ENCODE data around the gene CA4.
"Not testable (repeated sequence)": the region's sequence is repeated elsewhere in the genome, so short reads cannot be mapped to it uniquely, and the experiment has no call there.

The CA4 gene

DNA sequence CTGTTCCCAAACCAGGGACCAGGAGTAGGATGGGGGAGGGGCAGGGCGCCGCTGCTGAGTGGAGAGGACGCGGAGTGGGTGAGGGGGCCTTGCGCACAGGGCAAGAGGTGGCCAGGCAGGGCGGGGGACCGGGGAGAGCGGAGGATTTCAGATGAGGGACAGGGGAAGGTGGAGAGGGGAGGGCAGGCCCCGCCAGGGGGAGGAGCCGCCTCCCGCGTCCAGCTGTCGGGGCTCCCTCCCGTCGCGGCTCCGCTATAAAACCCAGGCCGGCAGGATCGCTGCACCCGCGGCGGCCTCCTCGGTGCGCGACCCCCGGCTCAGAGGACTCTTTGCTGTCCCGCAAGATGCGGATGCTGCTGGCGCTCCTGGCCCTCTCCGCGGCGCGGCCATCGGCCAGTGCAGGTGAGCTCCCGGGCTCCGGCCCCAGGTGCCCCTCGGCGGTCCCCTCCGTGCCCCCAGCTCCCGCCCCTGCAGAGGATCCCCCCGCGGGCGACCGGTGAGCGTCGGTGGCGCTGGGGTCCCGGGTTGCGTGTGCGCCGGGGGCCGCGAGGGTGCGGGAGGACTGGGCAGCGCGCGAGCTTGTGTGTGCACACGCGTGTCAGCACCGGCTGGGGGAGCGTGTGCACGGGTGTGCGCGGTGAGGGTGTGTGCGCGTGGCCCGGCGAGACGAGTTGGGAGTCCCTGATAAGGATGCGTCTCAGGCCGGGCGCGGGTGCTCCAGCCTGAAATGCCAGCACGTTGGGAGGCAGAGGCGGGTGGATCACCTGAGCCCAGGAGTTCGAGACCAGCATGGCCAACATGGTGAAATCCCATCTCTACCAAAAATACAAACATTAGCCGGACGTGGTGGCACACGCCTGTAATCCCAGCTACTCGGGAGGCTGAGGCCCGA, at the start of gene CA4:
Gene CA4, plus strand, starts transcription at position 283 of the 892 bp plus-strand sequence. Its CDS starts 62 bp downstream, at position 345.
- TF ChIP-seq EZH2 (IDR thresholded peaks at IDR 0.05) (no peak), POLR2AphosphoS5 (IDR thresholded peaks at IDR 0.05; ENCODE audit: borderline replicate concordance, low read depth, low read length) (no peak), FOXP2 (optimal IDR thresholded peaks at IDR 0.05; ENCODE audit: control extremely low read depth, extremely low read length, insufficient read depth) (no peak)
- no peak within 1 kb of the TSS for H3K9ac ChIP-seq (ENCODE audit: insufficient read length)
- H3K4me3 ChIP-seq = peak within 1 kb of the TSS; percentile 36; the same call in 1 of the 2 replicates

GRCh38 chr17:60100577-60100976, 49.2 kb upstream of the CA4 start:
- not testable (repeated sequence) for H3K36me3 ChIP-seq (ENCODE audit: insufficient read depth, low read length); H3K9me3 ChIP-seq (ENCODE audit: low read depth, low read length); H3K9ac ChIP-seq (ENCODE audit: insufficient read length); DNase-seq (ENCODE audit: low read depth, low spot score)
- Histone ChIP-seq H3K4me3 (peak overlapping the region; percentile 72), H3K27ac (peak overlapping the region; percentile 87; the same call in 1 of the 2 replicates)

More for the DNA sequence above, at the start of gene CA4:
- Histone ChIP-seq H3K36me3 (ENCODE audit: insufficient read depth, low read length) (no peaks in the 10 kb centered on the region), H3K9me3 (ENCODE audit: low read depth, low read length) (no peaks in the 10 kb centered on the region), H3K27ac (no peak within 1 kb of the TSS)
- no peak for DNase-seq (ENCODE audit: low read depth, low spot score)

- Histone ChIP-seq H3K27ac (peak overlapping the region; percentile 87), H3K4me3 (peak overlapping the region; percentile 72), H3K9ac (ENCODE audit: insufficient read length) (peak overlapping the region; percentile 67)
- not testable (repeated sequence) for DNase-seq (ENCODE audit: low read depth, low spot score); H3K36me3 ChIP-seq (ENCODE audit: insufficient read depth, low read length); H3K9me3 ChIP-seq (ENCODE audit: low read depth, low read length)
Observed at GRCh38 chr17:60102015-60102631, 47.6 kb upstream of the CA4 start.

DNA sequence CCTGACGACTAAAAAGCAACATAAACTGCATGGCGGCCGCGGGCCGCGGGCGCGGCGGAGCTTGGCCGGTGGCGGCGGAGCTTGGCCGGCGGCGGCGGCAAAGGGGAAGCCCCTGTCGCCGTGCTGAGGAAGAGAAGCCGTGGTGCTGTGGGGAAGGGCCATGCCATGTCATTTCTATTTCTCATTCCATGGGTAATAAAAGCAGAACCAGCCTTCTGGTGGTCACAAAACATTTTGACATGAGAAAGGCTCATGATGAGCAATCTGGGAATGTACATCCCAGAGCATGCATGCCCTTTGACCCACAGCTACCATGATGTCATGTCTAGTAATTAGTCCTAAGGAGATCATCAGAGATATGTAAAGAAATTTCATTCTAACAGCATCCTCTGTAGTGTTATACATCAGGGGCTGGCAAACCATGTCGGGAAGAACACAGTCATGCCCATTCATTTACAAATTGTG, 47.1 kb upstream of the CA4 start:
- TF ChIP-seq FOXP2 (optimal IDR thresholded peaks at IDR 0.05; ENCODE audit: control extremely low read depth, extremely low read length, insufficient read depth) = no peak
- TF ChIP-seq EZH2 (IDR thresholded peaks at IDR 0.05) = no peak
- TF ChIP-seq POLR2AphosphoS5 (IDR thresholded peaks at IDR 0.05; ENCODE audit: borderline replicate concordance, low read depth, low read length) = no peak
- no peaks in the 10 kb centered on the region for H3K36me3 ChIP-seq (ENCODE audit: insufficient read depth, low read length)
- peak overlapping the region; percentile 67 for H3K9ac ChIP-seq (ENCODE audit: insufficient read length)
- no peaks in the 10 kb centered on the region for H3K9me3 ChIP-seq (ENCODE audit: low read depth, low read length)
- H3K4me3 ChIP-seq = peak overlapping the region; percentile 72
- DNase-seq (ENCODE audit: low read depth, low spot score) = no peak
- H3K27ac ChIP-seq = peak overlapping the region; percentile 87

DNA sequence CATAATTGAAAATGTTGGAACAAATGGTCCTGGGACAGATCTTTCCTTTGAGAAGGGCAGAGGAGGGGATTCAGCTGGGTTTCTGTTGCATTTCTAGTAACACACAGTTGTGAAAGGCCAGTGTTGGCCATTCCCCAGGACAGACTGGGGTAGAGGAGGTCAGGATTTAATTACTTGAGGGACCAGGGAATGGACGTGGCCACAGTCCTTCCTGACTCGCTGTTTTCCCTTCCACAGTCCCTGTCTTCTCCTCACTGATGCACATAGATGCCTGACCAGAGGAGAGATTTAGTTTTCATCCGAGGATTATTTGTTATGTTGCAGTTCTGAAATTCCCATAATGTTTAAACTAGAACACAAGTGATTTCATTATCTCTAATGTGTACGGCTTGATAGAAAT, 45.8 kb upstream of the CA4 start:
- H3K4me3 ChIP-seq = no peak overlapping the region
- H3K9ac ChIP-seq (ENCODE audit: insufficient read length) = no peak overlapping the region
- H3K36me3 ChIP-seq (ENCODE audit: insufficient read depth, low read length) = no peaks in the 10 kb centered on the region
- no peak for TF ChIP-seq POLR2AphosphoS5 (IDR thresholded peaks at IDR 0.05; ENCODE audit: borderline replicate concordance, low read depth, low read length)
- TF ChIP-seq EZH2 (IDR thresholded peaks at IDR 0.05) = no peak
- TF ChIP-seq FOXP2 (optimal IDR thresholded peaks at IDR 0.05; ENCODE audit: control extremely low read depth, extremely low read length, insufficient read depth) = no peak
- no peak for DNase-seq (ENCODE audit: low read depth, low spot score)
- no peak overlapping the region for H3K27ac ChIP-seq
- no peaks in the 10 kb centered on the region for H3K9me3 ChIP-seq (ENCODE audit: low read depth, low read length)

DNA sequence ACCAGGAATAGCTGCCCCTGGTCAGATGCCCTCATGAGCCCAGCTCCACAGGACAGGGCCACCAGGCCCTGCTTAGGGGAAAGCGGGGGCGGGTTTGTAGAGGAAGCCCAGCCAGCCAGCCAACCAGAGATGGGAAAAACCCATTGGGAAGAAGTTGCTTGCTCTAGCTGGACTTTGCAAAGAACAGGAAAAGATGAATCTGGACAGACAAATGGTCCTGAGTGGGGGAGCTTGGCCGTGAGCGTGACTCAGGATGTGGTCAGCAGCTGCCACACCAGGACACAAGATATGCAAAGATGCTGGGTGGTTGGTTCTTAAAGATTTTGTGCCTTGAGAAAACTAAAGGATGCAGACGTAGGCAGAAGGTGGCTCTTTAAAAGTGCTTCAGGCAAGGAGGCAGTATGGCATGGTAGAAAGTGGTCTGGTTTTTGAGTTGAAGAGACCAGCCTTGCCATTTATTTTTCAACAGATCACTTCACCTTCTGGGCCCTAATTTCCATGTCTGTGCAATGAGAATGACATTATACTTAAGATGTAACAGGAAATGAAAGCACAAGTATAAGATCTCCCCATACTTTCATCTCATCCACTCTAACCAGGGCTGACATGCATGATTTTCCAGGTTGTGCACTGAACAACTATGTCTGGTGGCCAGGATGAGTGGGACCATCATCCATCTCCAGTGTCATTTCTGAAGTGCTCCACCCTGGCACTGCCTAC, 43.3 kb upstream of the CA4 start:
- H3K9me3 ChIP-seq (ENCODE audit: low read depth, low read length) = no peaks in the 10 kb centered on the region
- H3K4me3 ChIP-seq = no peak overlapping the region
- no peaks in the 10 kb centered on the region for H3K36me3 ChIP-seq (ENCODE audit: insufficient read depth, low read length)
- no peak overlapping the region for H3K27ac ChIP-seq
- no peak overlapping the region for H3K9ac ChIP-seq (ENCODE audit: insufficient read length)
- no peak for DNase-seq (ENCODE audit: low read depth, low spot score)
- TF ChIP-seq EZH2 (IDR thresholded peaks at IDR 0.05) (no peak), POLR2AphosphoS5 (IDR thresholded peaks at IDR 0.05; ENCODE audit: borderline replicate concordance, low read depth, low read length) (no peak), FOXP2 (optimal IDR thresholded peaks at IDR 0.05; ENCODE audit: control extremely low read depth, extremely low read length, insufficient read depth) (no peak)

- no peak for TF ChIP-seq FOXP2 (optimal IDR thresholded peaks at IDR 0.05; ENCODE audit: control extremely low read depth, extremely low read length, insufficient read depth)
- TF ChIP-seq POLR2AphosphoS5 (IDR thresholded peaks at IDR 0.05; ENCODE audit: borderline replicate concordance, low read depth, low read length) = no peak
- no peak for TF ChIP-seq EZH2 (IDR thresholded peaks at IDR 0.05)
- DNase-seq (ENCODE audit: low read depth, low spot score) = no peak
Observed at GRCh38 chr17:60107526-60108257, 42.1 kb upstream of the CA4 start.

GRCh38 chr17:60108309-60108708, 41.5 kb upstream of the CA4 start:
- H3K4me3 ChIP-seq; H3K9me3 ChIP-seq (ENCODE audit: low read depth, low read length); H3K9ac ChIP-seq (ENCODE audit: insufficient read length); H3K27ac ChIP-seq; H3K36me3 ChIP-seq (ENCODE audit: insufficient read depth, low read length); DNase-seq (ENCODE audit: low read depth, low spot score): not testable (repeated sequence)

More at GRCh38 chr17:60107526-60108257, 42.1 kb upstream of the CA4 start:
- Histone ChIP-seq H3K9me3 (ENCODE audit: low read depth, low read length) (no peaks in the 10 kb centered on the region), H3K27ac (no peak overlapping the region), H3K4me3 (no peak overlapping the region), H3K9ac (ENCODE audit: insufficient read length) (no peak overlapping the region), H3K36me3 (ENCODE audit: insufficient read depth, low read length) (no peaks in the 10 kb centered on the region)

Measured in SK-N-MC (cell line).